ENCODE results near the gene SHOC2.

The SHOC2 gene

DNA sequence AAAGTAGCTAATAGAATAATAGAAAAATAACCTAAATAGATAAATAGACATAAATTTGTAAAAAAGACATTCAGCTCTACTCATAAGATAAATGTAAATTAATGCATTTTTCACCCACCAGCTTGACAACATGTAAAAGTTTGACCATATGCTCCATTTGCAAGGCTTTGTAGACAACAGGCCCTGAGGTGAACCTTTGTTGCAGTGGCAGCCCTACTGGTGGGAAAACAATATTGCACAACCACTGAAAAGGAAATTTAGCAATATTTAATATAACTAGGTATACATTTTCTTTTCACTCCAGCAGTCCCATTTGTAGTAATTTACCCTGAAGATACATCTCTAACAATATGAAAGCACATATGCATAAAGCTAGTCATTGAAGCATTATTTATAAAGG, 118.5 kb downstream of the SHOC2 start:
- in situ Hi-C loops (cut with HindIII; ENCODE audit: low sequenced_read_pairs): no loop called here

DNA sequence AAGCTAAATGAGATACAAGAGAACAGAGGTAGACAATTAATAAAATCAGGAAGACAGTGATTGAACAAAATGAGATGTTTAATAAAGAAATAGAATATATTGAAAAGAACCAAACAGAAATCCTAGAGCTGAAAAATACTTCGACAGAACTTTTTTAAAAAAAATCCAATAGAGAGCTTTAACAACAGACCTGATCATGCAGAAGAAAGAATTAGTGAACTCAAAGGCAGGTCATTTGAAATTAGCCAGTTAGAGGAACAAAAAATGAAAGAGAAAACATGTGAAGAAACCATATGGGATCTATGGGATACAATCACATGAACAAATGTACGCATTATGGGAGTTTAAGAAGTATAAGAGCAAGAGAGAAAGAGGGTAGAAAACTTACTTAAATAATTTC, 120.1 kb downstream of the SHOC2 start:
- in situ Hi-C loops (cut with HindIII; ENCODE audit: low sequenced_read_pairs): no loop called here

DNA sequence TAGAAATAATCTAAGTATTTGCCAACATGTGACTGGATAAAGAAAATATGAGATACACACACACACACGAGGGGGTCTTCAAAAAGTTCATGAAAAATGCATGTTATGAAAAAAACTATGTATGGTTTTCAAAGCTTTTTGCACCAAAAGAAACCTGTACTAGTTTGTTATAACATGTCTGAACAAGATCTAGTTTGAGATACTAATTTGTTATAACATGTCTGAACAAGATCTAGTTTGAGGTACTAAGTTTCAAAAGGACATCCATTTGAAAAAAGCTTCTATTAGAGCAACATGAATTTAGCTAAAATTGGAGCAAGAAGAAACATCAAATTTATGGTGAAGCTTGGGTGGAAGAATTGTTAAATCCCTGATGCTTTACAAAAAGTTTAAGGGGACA, 137.6 kb downstream of the SHOC2 start:
- in situ Hi-C loops (cut with HindIII; ENCODE audit: low sequenced_read_pairs): loop anchor here (5.0 kb wide), 1 partner anchor 45 kb away; no protein-coding TSS in a partner anchor

Data from endothelial cell of hepatic sinusoid (primary cell).